Measurements from ENCODE around the gene PTPRM.
A peak's percentile ranks its signal among the peaks of the same experiment; 100 is the strongest.

Gene PTPRM

GRCh38 chr18:8005870-8006569 lies 438.9 kb downstream of the PTPRM start:
- DNase-seq (ENCODE audit: low spot score): no peak

GRCh38 chr18:8006979-8007378 lies 439.9 kb downstream of the PTPRM start:
- no peak for DNase-seq (ENCODE audit: low spot score)

- DNase-seq (ENCODE audit: low spot score): no peak
These were observed 440.9 kb downstream of the PTPRM start for GRCh38 chr18:8008033-8008432.

GRCh38 chr18:8011361-8011760 lies 444.2 kb downstream of the PTPRM start:
- DNase-seq (ENCODE audit: low spot score): no peak

GRCh38 chr18:8011906-8012305 lies 444.8 kb downstream of the PTPRM start:
- DNase-seq (ENCODE audit: low spot score): peak; percentile 18

GRCh38 chr18:8018701-8019331 lies 451.7 kb downstream of the PTPRM start:
- DNase-seq (ENCODE audit: low spot score): no peak

- DNase-seq (ENCODE audit: low spot score): no peak
These were observed 452.5 kb downstream of the PTPRM start for GRCh38 chr18:8019600-8019999.

GRCh38 chr18:8020132-8020846 lies 453.2 kb downstream of the PTPRM start:
- DNase-seq (ENCODE audit: low spot score): no peak

- DNase-seq (ENCODE audit: low spot score): no peak
These were observed 461.9 kb downstream of the PTPRM start for GRCh38 chr18:8029061-8029460.

GRCh38 chr18:8029731-8030130 lies 462.6 kb downstream of the PTPRM start:
- no peak for DNase-seq (ENCODE audit: low spot score)

GRCh38 chr18:8030201-8030600 lies 463.1 kb downstream of the PTPRM start:
- DNase-seq (ENCODE audit: low spot score): no peak

GRCh38 chr18:8031496-8031895 lies 464.4 kb downstream of the PTPRM start:
- DNase-seq (ENCODE audit: low spot score): no peak

- no peak for DNase-seq (ENCODE audit: low spot score)
These were observed 467.6 kb downstream of the PTPRM start for GRCh38 chr18:8034674-8035073.

- no peak for DNase-seq (ENCODE audit: low spot score)
These were observed 469.4 kb downstream of the PTPRM start for GRCh38 chr18:8036551-8036950.

GRCh38 chr18:8037296-8037695 lies 470.2 kb downstream of the PTPRM start:
- no peak for DNase-seq (ENCODE audit: low spot score)

GRCh38 chr18:8040021-8040420 lies 472.9 kb downstream of the PTPRM start:
- no peak for DNase-seq (ENCODE audit: low spot score)

GRCh38 chr18:8041526-8042111 lies 474.5 kb downstream of the PTPRM start:
- no peak for DNase-seq (ENCODE audit: low spot score)

- no peak for DNase-seq (ENCODE audit: low spot score)
These were observed 476.9 kb downstream of the PTPRM start for GRCh38 chr18:8044004-8044403.

- DNase-seq (ENCODE audit: low spot score): peak; percentile 62
These were observed 478.2 kb downstream of the PTPRM start for GRCh38 chr18:8045160-8045883.

GRCh38 chr18:8045884-8046281 lies 478.8 kb downstream of the PTPRM start:
- DNase-seq (ENCODE audit: low spot score): peak; percentile 64

- DNase-seq (ENCODE audit: low spot score): peak; percentile 83
These were observed 479.3 kb downstream of the PTPRM start for GRCh38 chr18:8046441-8046840.

- no peak for DNase-seq (ENCODE audit: low spot score)
These were observed 482.0 kb downstream of the PTPRM start for GRCh38 chr18:8049147-8049546.
